Skeletal muscle satellite cell (primary cell): ENCODE measurements around the gene STOX1.
"Not testable (repeated sequence)": the region's sequence is repeated elsewhere in the genome, so short reads cannot be mapped to it uniquely, and the experiment has no call there.

Source experiments
- H3K27me3 ChIP-seq: 2 replicates; pipeline ENCODE4 v1.7.0; 2013; ENCODE audit warnings: low read length; ENCODE audit not compliant: control insufficient read depth, insufficient read depth
- H3K36me3 ChIP-seq: 2 replicates; pipeline ENCODE4 v1.7.0; 2013; ENCODE audit warnings: mild to moderate bottlenecking, control low read depth, low read length; ENCODE audit not compliant: insufficient read depth
- H3K4me1 ChIP-seq: 2 replicates; pipeline ENCODE4 v1.7.0; 2013; ENCODE audit warnings: low read length; ENCODE audit not compliant: control insufficient read depth, insufficient read depth
- H3K4me2 ChIP-seq: 2 replicates; pipeline ENCODE4 v1.7.0; 2013; ENCODE audit warnings: mild to moderate bottlenecking, low read length
- H3K4me3 ChIP-seq: 2 replicates; pipeline ENCODE4 v1.7.0; 2013; ENCODE audit warnings: low read length
- H3K9ac ChIP-seq: 2 replicates; pipeline ENCODE4 v1.7.0; 2013; ENCODE audit warnings: mild to moderate bottlenecking, low read depth, low read length, moderate library complexity
- H3K9me3 ChIP-seq: replicated peaks from 2 replicates; pipeline ENCODE4 v1.7.0; 2013; ENCODE audit warnings: mild to moderate bottlenecking, control low read depth, low read length

Gene STOX1

GRCh38 chr10:68899186-68899745, 71.9 kb downstream of the STOX1 start:
- H3K27me3 ChIP-seq: no peaks in the 10 kb centered on the region
- H3K9me3 ChIP-seq: no peaks in the 10 kb centered on the region
- H3K4me1 ChIP-seq: peaks cover 20% of the 10 kb centered on the region
- no peak overlapping the region for H3K4me2 ChIP-seq
- H3K4me3 ChIP-seq: no peak overlapping the region
- no peaks in the 10 kb centered on the region for H3K36me3 ChIP-seq
- H3K9ac ChIP-seq: no peak overlapping the region

- Histone ChIP-seq H3K9ac (peak overlapping the region; percentile 95), H3K4me3 (peak overlapping the region; percentile 79), H3K27me3 (no peaks in the 10 kb centered on the region), H3K4me2 (peak overlapping the region; percentile 88), H3K9me3 (no peaks in the 10 kb centered on the region), H3K4me1 (peaks cover 20% of the 10 kb centered on the region), H3K36me3 (no peaks in the 10 kb centered on the region)
Measured at GRCh38 chr10:68900427-68901104, 73.2 kb downstream of the STOX1 start.

- H3K9ac ChIP-seq: peak within 1 kb of the TSS; percentile 95
- H3K4me2 ChIP-seq: peak within 1 kb of the TSS; percentile 88
- H3K36me3 ChIP-seq: peaks cover under 1% of the 10 kb centered on the region
- peak within 1 kb of the TSS; percentile 90 for H3K4me3 ChIP-seq
- peaks cover 20% of the 10 kb centered on the region for H3K4me1 ChIP-seq
- H3K27me3 ChIP-seq: no peaks in the 10 kb centered on the region
- no peaks in the 10 kb centered on the region for H3K9me3 ChIP-seq
Measured at GRCh38 chr10:68901105-68901927, 74.0 kb downstream of the STOX1 start, which contains the start of gene DDX50. TSS of gene DDX50 (plus strand) at chr10:68901315. CDS start at chr10:68901385, 70 bp downstream.

GRCh38 chr10:68902382-68902781, 75.1 kb downstream of the STOX1 start:
- peak overlapping the region; percentile 90 for H3K4me3 ChIP-seq
- peak overlapping the region; percentile 88 for H3K4me2 ChIP-seq

GRCh38 chr10:68924593-68924992, 97.3 kb downstream of the STOX1 start:
- Histone ChIP-seq H3K9me3 (no peaks in the 10 kb centered on the region), H3K4me3 (no peak overlapping the region), H3K36me3 (peaks cover 6% of the 10 kb centered on the region), H3K4me2 (no peak overlapping the region), H3K9ac (no peak overlapping the region), H3K4me1 (peaks cover 3% of the 10 kb centered on the region), H3K27me3 (no peaks in the 10 kb centered on the region)

More at GRCh38 chr10:68902382-68902781, 75.1 kb downstream of the STOX1 start:
- Histone ChIP-seq H3K4me1 (peaks cover 20% of the 10 kb centered on the region), H3K9me3 (no peaks in the 10 kb centered on the region), H3K36me3 (peaks cover 9% of the 10 kb centered on the region), H3K9ac (peak overlapping the region; percentile 95), H3K27me3 (no peaks in the 10 kb centered on the region)

GRCh38 chr10:68925489-68925888, 98.2 kb downstream of the STOX1 start:
- no peak overlapping the region for H3K4me3 ChIP-seq
- H3K27me3 ChIP-seq: no peaks in the 10 kb centered on the region
- H3K9ac ChIP-seq: no peak overlapping the region
- H3K4me1 ChIP-seq: peaks cover 3% of the 10 kb centered on the region
- H3K9me3 ChIP-seq: no peaks in the 10 kb centered on the region
- H3K4me2 ChIP-seq: no peak overlapping the region
- H3K36me3 ChIP-seq: peaks cover 6% of the 10 kb centered on the region

- H3K9me3 ChIP-seq, H3K4me1 ChIP-seq, H3K4me3 ChIP-seq, H3K4me2 ChIP-seq, H3K27me3 ChIP-seq, H3K9ac ChIP-seq: not testable (repeated sequence)
- peaks cover 18% of the 10 kb centered on the region for H3K36me3 ChIP-seq
Measured at GRCh38 chr10:68929157-68929556, 101.8 kb downstream of the STOX1 start.

- H3K4me3 ChIP-seq: not testable (repeated sequence)
- peaks cover 22% of the 10 kb centered on the region for H3K36me3 ChIP-seq
Measured at GRCh38 chr10:68929888-68930287, 102.6 kb downstream of the STOX1 start.

GRCh38 chr10:68932860-68933259, 105.5 kb downstream of the STOX1 start:
- H3K4me3 ChIP-seq, H3K4me2 ChIP-seq, H3K9ac ChIP-seq, H3K27me3 ChIP-seq, H3K4me1 ChIP-seq, H3K9me3 ChIP-seq: not testable (repeated sequence)
- peaks cover 26% of the 10 kb centered on the region for H3K36me3 ChIP-seq

More at GRCh38 chr10:68929888-68930287, 102.6 kb downstream of the STOX1 start:
- H3K9me3 ChIP-seq, H3K4me2 ChIP-seq, H3K9ac ChIP-seq, H3K4me1 ChIP-seq, H3K27me3 ChIP-seq: not testable (repeated sequence)

- Histone ChIP-seq H3K4me2 (no peak overlapping the region), H3K4me1 (no peaks in the 10 kb centered on the region), H3K9me3 (no peaks in the 10 kb centered on the region), H3K27me3 (no peaks in the 10 kb centered on the region), H3K36me3 (peaks cover 30% of the 10 kb centered on the region), H3K4me3 (no peak overlapping the region), H3K9ac (no peak overlapping the region)
Measured at GRCh38 chr10:68934994-68935393, 107.7 kb downstream of the STOX1 start.

- no peaks in the 10 kb centered on the region for H3K27me3 ChIP-seq
- H3K4me2 ChIP-seq: no peak overlapping the region
- H3K9ac ChIP-seq: no peak overlapping the region
- H3K9me3 ChIP-seq: no peaks in the 10 kb centered on the region
- H3K36me3 ChIP-seq: peaks cover 29% of the 10 kb centered on the region
- no peaks in the 10 kb centered on the region for H3K4me1 ChIP-seq
- no peak overlapping the region for H3K4me3 ChIP-seq
Measured at GRCh38 chr10:68938117-68938516, 110.8 kb downstream of the STOX1 start.
